ENCODE data around the gene CCDC158. TPM values are rescaled to one million over a fixed set of nuclear protein-coding genes. Genes with fewer than 3 reads are reported as not detected.

CCDC158 gene
- total and polyA plus RNA-seq, 2 of the 4 experiments (the other 2 are of a cell fraction) = not detected

DNA sequence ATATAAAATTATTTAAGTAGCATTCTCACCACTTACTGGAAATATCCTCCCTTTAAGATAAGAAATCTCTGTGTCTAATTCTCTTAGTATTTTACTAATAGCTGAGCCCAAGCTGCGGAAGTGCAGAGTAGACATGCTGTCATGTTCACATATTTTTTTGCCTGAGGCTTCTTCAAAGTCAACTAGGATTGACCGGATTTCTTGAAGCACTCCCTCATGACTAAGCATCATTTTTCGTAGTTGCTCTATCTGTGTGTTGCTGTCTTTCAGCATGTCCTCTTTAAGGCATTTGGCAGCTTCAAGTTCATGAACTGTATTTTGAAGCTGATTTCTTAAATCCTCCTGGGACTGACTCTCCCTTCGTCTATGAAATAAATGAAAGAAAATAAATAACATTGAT lies 36.9 kb downstream of the CCDC158 start:
- TF ChIP-seq FOS (IDR thresholded peaks at IDR 0.05; ENCODE audit: low read depth, low read length) = no peak
- TF ChIP-seq, protein P1, sequence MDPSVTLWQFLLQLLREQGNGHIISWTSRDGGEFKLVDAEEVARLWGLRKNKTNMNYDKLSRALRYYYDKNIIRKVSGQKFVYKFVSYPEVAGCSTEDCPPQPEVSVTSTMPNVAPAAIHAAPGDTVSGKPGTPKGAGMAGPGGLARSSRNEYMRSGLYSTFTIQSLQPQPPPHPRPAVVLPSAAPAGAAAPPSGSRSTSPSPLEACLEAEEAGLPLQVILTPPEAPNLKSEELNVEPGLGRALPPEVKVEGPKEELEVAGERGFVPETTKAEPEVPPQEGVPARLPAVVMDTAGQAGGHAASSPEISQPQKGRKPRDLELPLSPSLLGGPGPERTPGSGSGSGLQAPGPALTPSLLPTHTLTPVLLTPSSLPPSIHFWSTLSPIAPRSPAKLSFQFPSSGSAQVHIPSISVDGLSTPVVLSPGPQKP (IDR thresholded peaks at IDR 0.05; ENCODE audit: borderline replicate concordance, low read depth, low read length) = no peak
- no peak for TF ChIP-seq CEBPB (IDR thresholded peaks at IDR 0.05; ENCODE audit: low read depth, low read length)
- H3K18ac ChIP-seq (ENCODE audit: low read depth, low read length) = no peak overlapping the region
- ATAC-seq (ENCODE audit: low read depth) (no peak), DNase-seq (no peak)
- H3K56ac ChIP-seq (ENCODE audit: extremely low read depth, insufficient read depth, low read length) = no peak overlapping the region
- H2BK20ac ChIP-seq (ENCODE audit: low read depth, low read length) = no peak overlapping the region
- H3K9me1 ChIP-seq (ENCODE audit: insufficient read depth, low read length) = no peaks in the 10 kb centered on the region
- no peaks in the 10 kb centered on the region for H3K36me3 ChIP-seq (ENCODE audit: control insufficient read depth, insufficient read depth, low read length)
- H2BK120ac ChIP-seq (ENCODE audit: low read depth, low read length) = no peak overlapping the region
- H3K14ac ChIP-seq (replicated peaks; ENCODE audit: low read depth, low read length) = no peak overlapping the region
- no peak overlapping the region for H4K5ac ChIP-seq (ENCODE audit: low read depth, low read length)
- no peaks in the 10 kb centered on the region for H3K79me1 ChIP-seq (ENCODE audit: low read depth in 1 of 2, low read length in 2 of 2)
- H3K4me2 ChIP-seq (ENCODE audit: low read depth, low read length) = no peak overlapping the region
- no peak overlapping the region for H3K23ac ChIP-seq (ENCODE audit: low read depth, low read length)
- H4K8ac ChIP-seq (ENCODE audit: low read depth in 2 of 2, low read length in 2 of 2) = no peak overlapping the region
- H2AK9ac ChIP-seq (replicated peaks; ENCODE audit: low read depth, low read length, poor library complexity) = no peak overlapping the region
- BruUV-seq (replicated peaks) = no TSS peak
- in situ Hi-C loops (cut with MboI; ENCODE audit: low sequenced_read_pairs) = no loop called here
- ChIA-PET CTCF (no interaction called here), POLR2A (ENCODE audit: unreplicated experiment) (no interaction called here)
- intact Hi-C loops (cut with micrococcal nuclease) = no loop called here
- 86% methylated on average over 1 of the region's 4 CpGs; no CpG with 5 or more reads in 1 of the 2 experiments for WGBS, 2 experiments (ENCODE audit: extremely low coverage in 2 of 2, insufficient read length in 1 of 2)
- H2AFZ ChIP-seq (replicated peaks; ENCODE audit: low read length, poor library complexity) = no peak overlapping the region
- no peak overlapping the region for H3K9ac ChIP-seq (ENCODE audit: low read depth, low read length)
- no peaks in the 10 kb centered on the region for H3K4me1 ChIP-seq (ENCODE audit: control insufficient read depth, insufficient read depth, low read length)
- H2BK15ac ChIP-seq (ENCODE audit: low read depth, low read length) = no peak overlapping the region
- no peak overlapping the region for H2AK5ac ChIP-seq (ENCODE audit: low read depth, low read length)
- no peak overlapping the region for H3K4ac ChIP-seq (ENCODE audit: low read depth, low read length)
- H3K27ac ChIP-seq (ENCODE audit: insufficient read depth, low read length) = no peak overlapping the region
- no peaks in the 10 kb centered on the region for H4K20me1 ChIP-seq (ENCODE audit: insufficient read depth, low read length)
- no peak overlapping the region for H2BK5ac ChIP-seq (ENCODE audit: low read depth, low read length, poor library complexity, severe bottlenecking)
- H3K27me3 ChIP-seq (ENCODE audit: control insufficient read depth, insufficient read depth, low read length) = peaks cover 8% of the 10 kb centered on the region
- no peak overlapping the region for H4K91ac ChIP-seq (ENCODE audit: insufficient read depth, low read depth, low read length)
- dilution Hi-C loops (cut with HindIII; ENCODE audit: low sequenced_read_pairs, unreplicated experiment) = no loop called here
- no peak overlapping the region for H3K4me3 ChIP-seq (ENCODE audit: insufficient read depth, low read depth, low read length)
- peaks cover 6% of the 10 kb centered on the region for H3K9me3 ChIP-seq (ENCODE audit: control insufficient read depth, insufficient read depth, low read length)
